H9 (cell line): Measurements from ENCODE around the gene LARGE1. TPM values are rescaled to one million over a fixed set of nuclear protein-coding genes. Genes with fewer than 3 reads are reported as not detected.

Experiments
- DNase-seq: peaks from one replicate; pipeline ENCODE4 v3.0.0-alpha.2; 2017
- H2AFZ ChIP-seq: one replicate; pipeline ENCODE4 v1.6.1; 2013; ENCODE audit warnings: mild to moderate bottlenecking, low read length, control low read depth, moderate library complexity
- H2AK5ac ChIP-seq: 2 replicates; pipeline ENCODE4 v1.6.1; 2013; ENCODE audit warnings: low read length, control low read depth, mixed read lengths; ENCODE audit not compliant: insufficient read length
- H2BK120ac ChIP-seq: one replicate; pipeline ENCODE4 v1.6.1; 2013; ENCODE audit warnings: low read depth, mild to moderate bottlenecking, low read length, control low read depth, inconsistent platforms; ENCODE audit not compliant: poor library complexity, severe bottlenecking
- H2BK12ac ChIP-seq: 2 replicates; pipeline ENCODE4 v1.6.1; 2013; ENCODE audit warnings: low read length, control low read depth, mixed read lengths, low read depth; ENCODE audit not compliant: insufficient read length
- H2BK15ac ChIP-seq: 2 replicates; pipeline ENCODE4 v1.6.1; 2013; ENCODE audit warnings: low read depth, low read length, control low read depth
- H2BK20ac ChIP-seq: one replicate; pipeline ENCODE4 v1.6.1; 2013; ENCODE audit warnings: low read depth, mild to moderate bottlenecking, low read length, control low read depth, inconsistent platforms; ENCODE audit not compliant: poor library complexity, severe bottlenecking
- H2BK5ac ChIP-seq: 2 replicates; pipeline ENCODE4 v1.6.1; 2013; ENCODE audit warnings: low read length, control low read depth, mixed read lengths; ENCODE audit not compliant: insufficient read length
- H3K14ac ChIP-seq: 2 replicates; pipeline ENCODE4 v1.6.1; 2013; ENCODE audit warnings: low read length, control low read depth; ENCODE audit not compliant: insufficient read depth
- H3K18ac ChIP-seq: 2 replicates; pipeline ENCODE4 v1.6.1; 2013; ENCODE audit warnings: low read depth, mild to moderate bottlenecking, mixed read lengths, low read length, control low read depth; ENCODE audit not compliant: insufficient read length
- H3K23ac ChIP-seq: 2 replicates; pipeline ENCODE4 v1.6.1; 2013; ENCODE audit warnings: low read length, control low read depth, mixed read lengths, low read depth; ENCODE audit not compliant: insufficient read length
- H3K23me2 ChIP-seq: 2 replicates; pipeline ENCODE4 v1.6.1; 2013; ENCODE audit warnings: low read depth, mild to moderate bottlenecking, mixed read lengths, low read length, control low read depth; ENCODE audit not compliant: insufficient read length, poor library complexity, severe bottlenecking
- H3K27ac ChIP-seq: 2 replicates; pipeline ENCODE4 v1.5.1; 2013; ENCODE audit warnings: low read length, control low read depth, mixed read lengths, low read depth; ENCODE audit not compliant: insufficient read length
- H3K27me3 ChIP-seq: 2 replicates; pipeline ENCODE4 v1.6.1; 2013; ENCODE audit warnings: low read length, control low read depth, inconsistent platforms; ENCODE audit not compliant: insufficient read depth
- H3K4ac ChIP-seq: 2 replicates; pipeline ENCODE4 v1.6.1; 2013; ENCODE audit warnings: low read depth, mild to moderate bottlenecking, control low read depth, inconsistent platforms, low read length, moderate library complexity
- H3K4me1 ChIP-seq: 2 replicates; pipeline ENCODE4 v1.6.1; 2013; ENCODE audit warnings: low read length, control low read depth, inconsistent platforms; ENCODE audit not compliant: insufficient read depth
- H3K4me2 ChIP-seq: 2 replicates; pipeline ENCODE4 v1.6.1; 2013; ENCODE audit warnings: low read length, control low read depth, mixed read lengths; ENCODE audit not compliant: insufficient read length, insufficient read depth
- H3K56ac ChIP-seq: 2 replicates; pipeline ENCODE4 v1.6.1; 2013; ENCODE audit warnings: low read depth, mild to moderate bottlenecking, mixed read lengths, low read length, control low read depth; ENCODE audit not compliant: insufficient read length
- H3K79me1 ChIP-seq: 2 replicates; pipeline ENCODE4 v1.6.1; 2013; ENCODE audit warnings: low read depth, mild to moderate bottlenecking, moderate library complexity, low read length, control low read depth, inconsistent platforms; ENCODE audit not compliant: insufficient read depth, poor library complexity, severe bottlenecking
- H3K79me2 ChIP-seq: 2 replicates; pipeline ENCODE4 v1.6.1; 2013; ENCODE audit warnings: low read length, control low read depth, inconsistent platforms; ENCODE audit not compliant: insufficient read depth
- H3K9ac ChIP-seq: 2 replicates; pipeline ENCODE4 v1.6.1; 2013; ENCODE audit warnings: low read length, control low read depth, mixed read lengths; ENCODE audit not compliant: insufficient read length; ENCODE audit errors: extremely low read depth
- H3K9me3 ChIP-seq: one replicate; pipeline ENCODE4 v1.6.1; 2013; ENCODE audit warnings: low read depth, low read length, inconsistent platforms; ENCODE audit not compliant: control insufficient read depth
- H3T11ph ChIP-seq: one replicate; pipeline ENCODE4 v1.6.1; 2013; ENCODE audit warnings: mild to moderate bottlenecking, low read length, control low read depth, inconsistent platforms
- H4K20me1 ChIP-seq: one replicate; pipeline ENCODE4 v1.6.1; 2013; ENCODE audit not compliant: control insufficient read depth, insufficient read length, insufficient read depth
- H4K5ac ChIP-seq: 2 replicates; pipeline ENCODE4 v1.6.1; 2013; ENCODE audit warnings: low read depth, mild to moderate bottlenecking, mixed read lengths, low read length, control low read depth; ENCODE audit not compliant: insufficient read length
- H4K8ac ChIP-seq: replicated peaks from 2 replicates; pipeline ENCODE4 v1.6.1; 2013; ENCODE audit warnings: low read length, control low read depth, mixed read lengths, low read depth; ENCODE audit not compliant: insufficient read length
- H4K91ac ChIP-seq: 2 replicates; pipeline ENCODE4 v1.6.1; 2013; ENCODE audit warnings: low read depth, mild to moderate bottlenecking, moderate library complexity, mixed read lengths, low read length, control low read depth; ENCODE audit not compliant: insufficient read length
- H3K27ac Mint-ChIP-seq, 3 experiments: 2 replicates in 2 of 3; 3 replicates in 1 of 3; pipeline ENCODE4 v1.8.0; 2020 to 2021; ENCODE audit warnings: mixed read lengths in 3 of 3, mild to moderate bottlenecking in 1 of 3, moderate library complexity in 1 of 3
- H3K27me3 Mint-ChIP-seq: 2 replicates; pipeline ENCODE4 v1.8.0; 2021; ENCODE audit warnings: low read depth, mild to moderate bottlenecking, moderate library complexity, mixed read lengths
- H3K36me3 Mint-ChIP-seq, 3 experiments: 2 replicates in 2 of 3; 3 replicates in 1 of 3; pipeline ENCODE4 v1.8.0; 2020 to 2021; ENCODE audit warnings: low read depth in 3 of 3, mixed read lengths in 3 of 3; ENCODE audit not compliant: insufficient read depth in 1 of 3
- H3K4me1 Mint-ChIP-seq, 2 experiments: 2 replicates each; pipeline ENCODE4 v1.8.0; 2020; ENCODE audit warnings: mixed read lengths in 2 of 2
- H3K4me3 Mint-ChIP-seq, 2 experiments: 2 replicates in 1 of 2; 3 replicates in 1 of 2; pipeline ENCODE4 v1.8.0; 2020 to 2021; ENCODE audit warnings: mild to moderate bottlenecking in 2 of 2, mixed read lengths in 2 of 2, moderate library complexity in 1 of 2
- H3K9me3 Mint-ChIP-seq, 2 experiments: 2 replicates in 1 of 2; 3 replicates in 1 of 2; pipeline ENCODE4 v1.8.0; 2020; ENCODE audit warnings: mild to moderate bottlenecking in 2 of 2, mixed read lengths in 2 of 2, moderate library complexity in 1 of 2
- WGBS: extraction: QIAGEN DNeasy Blood & Tissue Kit; methylation state at CpG from one replicate; pipeline ENCODE4 v1.1.7; 2013; ENCODE audit warnings: missing lambda C conversion rate, low lambda C conversion rate, mixed read lengths; ENCODE audit not compliant: insufficient read length; ENCODE audit errors: extremely low coverage; 5-methylcytosine and 5-hydroxymethylcytosine counted together
- total RNA-seq: library from RNA; stranded (reverse); gene quantifications from 2 replicates; pipeline ENCODE4 v1.2.1, GENCODE V29; 2021
- TF ChIP-seq, protein P1 (sequence below): fragments of 200-600 bp; sonication (generic); conservative IDR thresholded peaks from 3 replicates; pipeline ENCODE4 v1.8.0; 2021; ENCODE audit warnings: antibody characterized with exemption, mild to moderate bottlenecking

The LARGE1 gene
- total RNA-seq, 1 experiment from 2014 or later = 43.5 TPM

DNA sequence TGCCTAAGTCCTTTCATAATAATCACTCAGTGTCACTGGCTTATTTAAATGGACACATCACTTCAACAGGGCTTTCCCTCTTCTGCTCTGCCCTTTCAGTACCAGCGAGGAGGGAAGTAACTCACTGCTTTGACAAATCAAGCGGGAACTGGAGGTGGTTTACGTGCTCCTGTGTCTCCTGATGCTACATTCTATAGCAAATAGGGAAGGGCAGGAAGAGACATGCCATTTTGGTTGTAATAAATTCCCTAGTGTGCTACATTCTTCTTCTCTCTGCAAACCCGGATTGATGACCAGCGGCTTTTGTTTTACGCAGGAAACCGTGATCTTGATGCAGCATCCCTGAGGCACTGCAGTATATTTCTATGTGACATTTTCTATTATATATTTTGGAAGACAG is 491.0 kb downstream of the LARGE1 start:
- Mint-ChIP-seq H3K36me3 (peaks cover 0 to 10% (median 5%) of the 10 kb centered on the region in 3 experiments; a peak in 6 of 7 replicates), H3K9me3 (no peaks in the 10 kb centered on the region), H3K27ac (no peak overlapping the region), H3K4me1 (peaks cover 13 to 14% of the 10 kb centered on the region in 2 experiments), H3K27me3 (no peaks in the 10 kb centered on the region), H3K4me3 (no peak overlapping the region)
- Histone ChIP-seq H3K9me3 (no peaks in the 10 kb centered on the region), H3K79me2 (no peaks in the 10 kb centered on the region), H4K20me1 (no peaks in the 10 kb centered on the region), H3K4me1 (peaks cover 4% of the 10 kb centered on the region; the same call in 1 of the 2 replicates), H3K9ac (no peak overlapping the region), H3K27me3 (no peaks in the 10 kb centered on the region), H3K14ac (no peak overlapping the region), H4K5ac (no peak overlapping the region), H3K23ac (no peak overlapping the region), H2BK20ac (no peak overlapping the region), H2BK120ac (no peak overlapping the region), H3K79me1 (no peaks in the 10 kb centered on the region), H3K4me2 (no peak overlapping the region), H3K23me2 (no peaks in the 10 kb centered on the region), H2BK5ac (no peak overlapping the region), H4K91ac (no peak overlapping the region), H2BK15ac (no peak overlapping the region), H3K18ac (no peak overlapping the region), H3K4ac (no peak overlapping the region), H2AFZ (no peak overlapping the region), H3T11ph (no peak overlapping the region), H3K27ac (no peak overlapping the region), H2BK12ac (no peak overlapping the region), H2AK5ac (no peak overlapping the region), H3K56ac (no peak overlapping the region), H4K8ac (no peak overlapping the region)
- no peak for DNase-seq
- TF ChIP-seq, protein P1, sequence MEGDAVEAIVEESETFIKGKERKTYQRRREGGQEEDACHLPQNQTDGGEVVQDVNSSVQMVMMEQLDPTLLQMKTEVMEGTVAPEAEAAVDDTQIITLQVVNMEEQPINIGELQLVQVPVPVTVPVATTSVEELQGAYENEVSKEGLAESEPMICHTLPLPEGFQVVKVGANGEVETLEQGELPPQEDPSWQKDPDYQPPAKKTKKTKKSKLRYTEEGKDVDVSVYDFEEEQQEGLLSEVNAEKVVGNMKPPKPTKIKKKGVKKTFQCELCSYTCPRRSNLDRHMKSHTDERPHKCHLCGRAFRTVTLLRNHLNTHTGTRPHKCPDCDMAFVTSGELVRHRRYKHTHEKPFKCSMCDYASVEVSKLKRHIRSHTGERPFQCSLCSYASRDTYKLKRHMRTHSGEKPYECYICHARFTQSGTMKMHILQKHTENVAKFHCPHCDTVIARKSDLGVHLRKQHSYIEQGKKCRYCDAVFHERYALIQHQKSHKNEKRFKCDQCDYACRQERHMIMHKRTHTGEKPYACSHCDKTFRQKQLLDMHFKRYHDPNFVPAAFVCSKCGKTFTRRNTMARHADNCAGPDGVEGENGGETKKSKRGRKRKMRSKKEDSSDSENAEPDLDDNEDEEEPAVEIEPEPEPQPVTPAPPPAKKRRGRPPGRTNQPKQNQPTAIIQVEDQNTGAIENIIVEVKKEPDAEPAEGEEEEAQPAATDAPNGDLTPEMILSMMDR = no peak
- WGBS = no CpG with 5 or more reads among the region's 7 CpGs
